Upper lobe of left lung (tissue), 4 donors: ENCODE data around the gene C9orf50.
"Not testable (repeated sequence)": the region's sequence is repeated elsewhere in the genome, so short reads cannot be mapped to it uniquely, and the experiment has no call there.

Experiments used
- POLR2AphosphoS5 ChIP-seq, 2 donors: sonication (generic); formaldehyde crosslinking; IDR thresholded peaks; one replicate each; pipeline ENCODE4 v1.5.1; 2017; ENCODE audit warnings: antibody characterized with exemption in 2 of 2
- TF ChIP-seq, protein P1 (sequence below), 6 experiments: fragments of 450-650 bp in 4 of 6; fragments of 200-600 bp in 2 of 6; sonication (generic) in 2 of 6; IDR thresholded peaks; one replicate each; pipeline ENCODE4 v1.5.1; 2016 to 2019; ENCODE audit warnings: antibody characterized with exemption in 6 of 6

GRCh38 chr9:129636343-129636742 lies 15.4 kb upstream of the C9orf50 start:
- TF ChIP-seq POLR2AphosphoS5 (IDR thresholded peaks at IDR 0.05) = not testable (repeated sequence)
- TF ChIP-seq, protein P1, sequence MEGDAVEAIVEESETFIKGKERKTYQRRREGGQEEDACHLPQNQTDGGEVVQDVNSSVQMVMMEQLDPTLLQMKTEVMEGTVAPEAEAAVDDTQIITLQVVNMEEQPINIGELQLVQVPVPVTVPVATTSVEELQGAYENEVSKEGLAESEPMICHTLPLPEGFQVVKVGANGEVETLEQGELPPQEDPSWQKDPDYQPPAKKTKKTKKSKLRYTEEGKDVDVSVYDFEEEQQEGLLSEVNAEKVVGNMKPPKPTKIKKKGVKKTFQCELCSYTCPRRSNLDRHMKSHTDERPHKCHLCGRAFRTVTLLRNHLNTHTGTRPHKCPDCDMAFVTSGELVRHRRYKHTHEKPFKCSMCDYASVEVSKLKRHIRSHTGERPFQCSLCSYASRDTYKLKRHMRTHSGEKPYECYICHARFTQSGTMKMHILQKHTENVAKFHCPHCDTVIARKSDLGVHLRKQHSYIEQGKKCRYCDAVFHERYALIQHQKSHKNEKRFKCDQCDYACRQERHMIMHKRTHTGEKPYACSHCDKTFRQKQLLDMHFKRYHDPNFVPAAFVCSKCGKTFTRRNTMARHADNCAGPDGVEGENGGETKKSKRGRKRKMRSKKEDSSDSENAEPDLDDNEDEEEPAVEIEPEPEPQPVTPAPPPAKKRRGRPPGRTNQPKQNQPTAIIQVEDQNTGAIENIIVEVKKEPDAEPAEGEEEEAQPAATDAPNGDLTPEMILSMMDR (IDR thresholded peaks at IDR 0.05) = not testable (repeated sequence)
